GM15510 (cell line): ENCODE results near the gene OPCML.

Experiments used
- POLR2A ChIP-seq: IDR thresholded peaks from 3 replicates; pipeline ENCODE4 v1.6.1; 2011; ENCODE audit warnings: borderline replicate concordance; ENCODE audit not compliant: insufficient read length; ENCODE audit errors: extremely low read depth

Gene OPCML

GRCh38 chr11:132850266-132850665 lies 682.0 kb downstream of the OPCML start:
- TF ChIP-seq POLR2A = no peak

GRCh38 chr11:132848336-132848735 lies 684.0 kb downstream of the OPCML start:
- TF ChIP-seq POLR2A = no peak

- TF ChIP-seq POLR2A = no peak
Measured at GRCh38 chr11:132846075-132846474, 686.2 kb downstream of the OPCML start.

GRCh38 chr11:132844956-132845696 lies 687.2 kb downstream of the OPCML start:
- no peak for TF ChIP-seq POLR2A

- no peak for TF ChIP-seq POLR2A
Measured at GRCh38 chr11:132840660-132841059, 691.6 kb downstream of the OPCML start.

GRCh38 chr11:132840191-132840590 lies 692.1 kb downstream of the OPCML start:
- TF ChIP-seq POLR2A = no peak

GRCh38 chr11:132839236-132839945 lies 692.9 kb downstream of the OPCML start:
- TF ChIP-seq POLR2A = no peak

GRCh38 chr11:132838627-132839026 lies 693.7 kb downstream of the OPCML start:
- no peak for TF ChIP-seq POLR2A

- TF ChIP-seq POLR2A = no peak
Measured at GRCh38 chr11:132831272-132831671, 701.0 kb downstream of the OPCML start.

GRCh38 chr11:132824642-132825041 lies 707.7 kb downstream of the OPCML start:
- no peak for TF ChIP-seq POLR2A

- TF ChIP-seq POLR2A = no peak
Measured at GRCh38 chr11:132822276-132822675, 710.0 kb downstream of the OPCML start.

- no peak for TF ChIP-seq POLR2A
Measured at GRCh38 chr11:132821499-132821898, 710.8 kb downstream of the OPCML start.

GRCh38 chr11:132821014-132821413 lies 711.3 kb downstream of the OPCML start:
- TF ChIP-seq POLR2A = no peak

GRCh38 chr11:132818951-132819350 lies 713.4 kb downstream of the OPCML start:
- no peak for TF ChIP-seq POLR2A

GRCh38 chr11:132817387-132817786 lies 714.9 kb downstream of the OPCML start:
- no peak for TF ChIP-seq POLR2A

GRCh38 chr11:132814410-132814809 lies 717.9 kb downstream of the OPCML start:
- no peak for TF ChIP-seq POLR2A
